HepG2 (cell line): ENCODE measurements around the gene CLDN7. TPM values are rescaled to one million over a fixed set of nuclear protein-coding genes. Genes with fewer than 3 reads are reported as not detected.

Experiments used
- ELF4 ChIP-seq: sonication (generic); formaldehyde crosslinking; IDR thresholded peaks from 2 replicates; pipeline ENCODE4 v1.5.0; 2020; ENCODE audit warnings: missing genetic modification reagents, mild to moderate bottlenecking, moderate library complexity, borderline replicate concordance
- FOXO1 ChIP-seq: sonication (generic); formaldehyde crosslinking; IDR thresholded peaks from 2 replicates; pipeline ENCODE4 v1.4.0; 2020; ENCODE audit warnings: missing genetic modification reagents
- GABPA ChIP-seq, 2 experiments: IDR thresholded peaks; 2 replicates each; pipeline ENCODE4 v1.6.1; 2011 to 2016; ENCODE audit warnings: low read depth in 2 of 2, low read length in 1 of 2, missing biosample characterization in 1 of 2, missing genetic modification characterization in 1 of 2
- GABPB1 ChIP-seq: IDR thresholded peaks from 2 replicates; pipeline ENCODE4 v1.6.1; 2016; ENCODE audit warnings: mild to moderate bottlenecking, missing genetic modification reagents, moderate library complexity, missing compliant biosample characterization
- HDAC1 ChIP-seq: sonication (generic); formaldehyde crosslinking; IDR thresholded peaks from 2 replicates; pipeline ENCODE4 v1.5.1; 2020; ENCODE audit warnings: mild to moderate bottlenecking, missing genetic modification reagents
- KAT8 ChIP-seq: IDR thresholded peaks from 2 replicates; pipeline ENCODE4 v1.6.1; 2016; ENCODE audit warnings: missing genetic modification reagents, missing compliant biosample characterization
- KDM1A ChIP-seq: IDR thresholded peaks from 2 replicates; pipeline ENCODE4 v1.6.1; 2016; ENCODE audit warnings: missing compliant biosample characterization
- MNT ChIP-seq: fragments of 450-650 bp; IDR thresholded peaks from 2 replicates; pipeline ENCODE4 v1.6.1; 2016
- MXI1 ChIP-seq: IDR thresholded peaks from 3 replicates; pipeline ENCODE4 v1.6.1; 2012; ENCODE audit warnings: low read depth, low read length, inconsistent platforms, borderline replicate concordance
- NFKB2 ChIP-seq: sonication (generic); formaldehyde crosslinking; IDR thresholded peaks from 2 replicates; pipeline ENCODE4 v1.4.0; 2020; ENCODE audit warnings: missing genetic modification reagents, borderline replicate concordance
- PHF8 ChIP-seq: sonication (generic); formaldehyde crosslinking; IDR thresholded peaks from 2 replicates; pipeline ENCODE4 v1.5.0; 2020; ENCODE audit warnings: missing genetic modification reagents
- RBAK ChIP-seq: sonication (generic); formaldehyde crosslinking; IDR thresholded peaks from 2 replicates; pipeline ENCODE4 v1.5.1; 2020; ENCODE audit warnings: mild to moderate bottlenecking, missing genetic modification reagents
- TP53 ChIP-seq: sonication (generic); formaldehyde crosslinking; conservative IDR thresholded peaks from 2 replicates; pipeline ENCODE4 v1.4.0; 2020; ENCODE audit warnings: missing genetic modification reagents
- ZNF225 ChIP-seq: sonication (generic); formaldehyde crosslinking; IDR thresholded peaks from 2 replicates; pipeline ENCODE4 v1.4.0; 2020; ENCODE audit warnings: mild to moderate bottlenecking, missing genetic modification reagents
- ZNF337 ChIP-seq: sonication (generic); formaldehyde crosslinking; IDR thresholded peaks from 2 replicates; pipeline ENCODE4 v1.5.1; 2020; ENCODE audit warnings: missing genetic modification reagents, low read depth, mild to moderate bottlenecking, borderline replicate concordance
- ZNF367 ChIP-seq: sonication (generic); formaldehyde crosslinking; IDR thresholded peaks from 2 replicates; pipeline ENCODE4 v1.4.0; 2020; ENCODE audit warnings: missing genetic modification reagents, borderline replicate concordance
- ZNF503 ChIP-seq: sonication (generic); formaldehyde crosslinking; IDR thresholded peaks from 2 replicates; pipeline ENCODE4 v1.4.0; 2020; ENCODE audit warnings: missing genetic modification reagents
- ZNF605 ChIP-seq: sonication (generic); formaldehyde crosslinking; IDR thresholded peaks from 2 replicates; pipeline ENCODE4 v1.8.0; 2022; ENCODE audit warnings: mild to moderate bottlenecking, missing genetic modification reagents
- ZNF850 ChIP-seq: sonication (generic); formaldehyde crosslinking; conservative IDR thresholded peaks from 2 replicates; pipeline ENCODE4 v1.9.0; 2021; ENCODE audit warnings: mild to moderate bottlenecking, missing genetic modification reagents
- ZZZ3 ChIP-seq: sonication (generic); formaldehyde crosslinking; IDR thresholded peaks from 2 replicates; pipeline ENCODE4 v1.4.0; 2020; ENCODE audit warnings: missing genetic modification reagents, mild to moderate bottlenecking, borderline replicate concordance
- polyA plus RNA-seq, 8 experiments: library from polyadenylated mRNA; depleted of rRNA in 3 of 8; stranded (reverse) in 7 of 8; unstranded in 1 of 8; fragments of >200 nt; fragmentation: Illumina TruSeq in 4 of 8; extraction: Trizol in 4 of 8; gene quantifications; 2 replicates each; pipeline versions ENCODE4 v1.2.1 to v1.2.3, GENCODE V29; 2011 to 2016; ENCODE audit warnings: low read depth in 4 of 8, missing spikeins in 1 of 8, mixed read lengths in 1 of 8; ENCODE audit not compliant: insufficient read depth in 1 of 8
- total RNA-seq, 5 experiments: library from RNA; depleted of rRNA; stranded (reverse); fragments of >200 nt; fragmentation: Illumina TruSeq; extraction: Trizol; gene quantifications; 2 replicates each; pipeline ENCODE4 v1.2.3, GENCODE V29; 2016; ENCODE audit warnings: low read depth in 1 of 5
- TF ChIP-seq, protein P1 (sequence below): sonication (generic); formaldehyde crosslinking; IDR thresholded peaks from 2 replicates; pipeline ENCODE4 v1.4.0; 2020; ENCODE audit warnings: missing genetic modification reagents, borderline replicate concordance

Gene CLDN7
- total and polyA plus RNA-seq, 2 of the 13 experiments (the other 11 are each of a cell fraction or from before 2014, with no cell fraction given) = not detected

GRCh38 chr17:7239091-7240027 lies 22.9 kb downstream of the CLDN7 start, which contains the start of gene PHF23 (continued):
- TF ChIP-seq FOXO1 (no peak; the same call in 1 of the 2 replicates), MNT (peak; percentile 52), MXI1 (peak; percentile 67; the same call in 2 of the 3 replicates), ELF4 (CRISPR knock-in tag) (peak; percentile 95), ZNF337 (CRISPR knock-in tag) (0 out of 2 replicates have a peak, but pooled peaks have one; percentile 40), RBAK (CRISPR knock-in tag) (no peak), HDAC1 (CRISPR knock-in tag) (peak; percentile 56), KAT8 (CRISPR knock-in tag) (peak; percentile 78), GABPA (IDR thresholded peaks at IDR 0.05; ENCODE audit: low read depth, low read length) (peak; percentile 81), GABPA (CRISPR knock-in tag; IDR thresholded peaks at IDR 0.05; ENCODE audit: low read depth) (peak; percentile 96), ZNF367 (CRISPR knock-in tag) (no peak), ZNF605 (peak; percentile 39; the same call in 1 of the 2 replicates), TP53 (CRISPR knock-in tag) (no peak), ZNF225 (CRISPR knock-in tag) (peak; percentile 68; the same call in 1 of the 2 replicates), ZNF503 (peak; percentile 45; the same call in 1 of the 2 replicates), PHF8 (CRISPR knock-in tag) (peak; percentile 50; the same call in 1 of the 2 replicates), NFKB2 (CRISPR knock-in tag) (no peak), KDM1A (CRISPR knock-in tag) (no peak), ZZZ3 (CRISPR knock-in tag) (no peak), GABPB1 (CRISPR knock-in tag) (peak; percentile 96), ZNF850 (CRISPR knock-in tag) (no peak)
- TF ChIP-seq, protein P1, sequence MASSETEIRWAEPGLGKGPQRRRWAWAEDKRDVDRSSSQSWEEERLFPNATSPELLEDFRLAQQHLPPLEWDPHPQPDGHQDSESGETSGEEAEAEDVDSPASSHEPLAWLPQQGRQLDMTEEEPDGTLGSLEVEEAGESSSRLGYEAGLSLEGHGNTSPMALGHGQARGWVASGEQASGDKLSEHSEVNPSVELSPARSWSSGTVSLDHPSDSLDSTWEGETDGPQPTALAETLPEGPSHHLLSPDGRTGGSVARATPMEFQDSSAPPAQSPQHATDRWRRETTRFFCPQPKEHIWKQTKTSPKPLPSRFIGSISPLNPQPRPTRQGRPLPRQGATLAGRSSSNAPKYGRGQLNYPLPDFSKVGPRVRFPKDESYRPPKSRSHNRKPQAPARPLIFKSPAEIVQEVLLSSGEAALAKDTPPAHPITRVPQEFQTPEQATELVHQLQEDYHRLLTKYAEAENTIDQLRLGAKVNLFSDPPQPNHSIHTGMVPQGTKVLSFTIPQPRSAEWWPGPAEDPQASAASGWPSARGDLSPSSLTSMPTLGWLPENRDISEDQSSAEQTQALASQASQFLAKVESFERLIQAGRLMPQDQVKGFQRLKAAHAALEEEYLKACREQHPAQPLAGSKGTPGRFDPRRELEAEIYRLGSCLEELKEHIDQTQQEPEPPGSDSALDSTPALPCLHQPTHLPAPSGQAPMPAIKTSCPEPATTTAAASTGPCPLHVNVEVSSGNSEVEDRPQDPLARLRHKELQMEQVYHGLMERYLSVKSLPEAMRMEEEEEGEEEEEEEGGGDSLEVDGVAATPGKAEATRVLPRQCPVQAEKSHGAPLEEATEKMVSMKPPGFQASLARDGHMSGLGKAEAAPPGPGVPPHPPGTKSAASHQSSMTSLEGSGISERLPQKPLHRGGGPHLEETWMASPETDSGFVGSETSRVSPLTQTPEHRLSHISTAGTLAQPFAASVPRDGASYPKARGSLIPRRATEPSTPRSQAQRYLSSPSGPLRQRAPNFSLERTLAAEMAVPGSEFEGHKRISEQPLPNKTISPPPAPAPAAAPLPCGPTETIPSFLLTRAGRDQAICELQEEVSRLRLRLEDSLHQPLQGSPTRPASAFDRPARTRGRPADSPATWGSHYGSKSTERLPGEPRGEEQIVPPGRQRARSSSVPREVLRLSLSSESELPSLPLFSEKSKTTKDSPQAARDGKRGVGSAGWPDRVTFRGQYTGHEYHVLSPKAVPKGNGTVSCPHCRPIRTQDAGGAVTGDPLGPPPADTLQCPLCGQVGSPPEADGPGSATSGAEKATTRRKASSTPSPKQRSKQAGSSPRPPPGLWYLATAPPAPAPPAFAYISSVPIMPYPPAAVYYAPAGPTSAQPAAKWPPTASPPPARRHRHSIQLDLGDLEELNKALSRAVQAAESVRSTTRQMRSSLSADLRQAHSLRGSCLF = no peak
